Stimulated activated CD4-positive, alpha-beta T cell treated with anti-CD3 and anti-CD28 coated beads, Interleukin-12 subunit alpha, Interleukin-12 subunit beta, amount 100 ng/mL, for 4 hours (primary cell): Measurements from ENCODE around the gene CFAP77.

ENCODE experiments used
- DNase-seq: peaks from one replicate; pipeline ENCODE4 v3.0.0-alpha.2; 2020

Gene CFAP77

GRCh38 chr9:132410642-132411041 is 631 bp downstream of the CFAP77 start:
- DNase-seq, result no peak

- peak; percentile 61 for DNase-seq
These were observed 1.1 kb downstream of the CFAP77 start for GRCh38 chr9:132411091-132411508.

- DNase-seq, result no peak
These were observed 2.1 kb downstream of the CFAP77 start for GRCh38 chr9:132412089-132412488.

GRCh38 chr9:132413926-132414325 is 3.9 kb downstream of the CFAP77 start:
- DNase-seq, result no peak

- DNase-seq, result no peak
These were observed 4.7 kb downstream of the CFAP77 start for GRCh38 chr9:132414731-132415130.

- DNase-seq, result no peak
These were observed 5.2 kb downstream of the CFAP77 start for GRCh38 chr9:132415181-132415580.

- no peak for DNase-seq
These were observed 8.8 kb downstream of the CFAP77 start for GRCh38 chr9:132418726-132419363.

- no peak for DNase-seq
These were observed 12.6 kb downstream of the CFAP77 start for GRCh38 chr9:132422574-132422973.

GRCh38 chr9:132423503-132423902 is 13.5 kb downstream of the CFAP77 start:
- no peak for DNase-seq

- no peak for DNase-seq
These were observed 15.1 kb downstream of the CFAP77 start for GRCh38 chr9:132424857-132425674.

- no peak for DNase-seq
These were observed 15.7 kb downstream of the CFAP77 start for GRCh38 chr9:132425675-132426062.

GRCh38 chr9:132426639-132427414 is 16.8 kb downstream of the CFAP77 start:
- no peak for DNase-seq

GRCh38 chr9:132430998-132431397 is 21.0 kb downstream of the CFAP77 start:
- DNase-seq, result no peak

- no peak for DNase-seq
These were observed 24.9 kb downstream of the CFAP77 start for GRCh38 chr9:132434881-132435280.

GRCh38 chr9:132439153-132439552 is 29.1 kb downstream of the CFAP77 start:
- DNase-seq, result no peak

GRCh38 chr9:132440735-132441134 is 30.7 kb downstream of the CFAP77 start:
- DNase-seq, result no peak

- DNase-seq, result no peak
These were observed 31.4 kb downstream of the CFAP77 start for GRCh38 chr9:132441404-132441803.

- no peak for DNase-seq
These were observed 34.1 kb downstream of the CFAP77 start for GRCh38 chr9:132443951-132444607.

- DNase-seq, result no peak
These were observed 36.9 kb downstream of the CFAP77 start for GRCh38 chr9:132446887-132447286.

- DNase-seq, result no peak
These were observed 37.3 kb downstream of the CFAP77 start for GRCh38 chr9:132447346-132447745.

GRCh38 chr9:132447902-132448301 is 37.9 kb downstream of the CFAP77 start:
- no peak for DNase-seq

- no peak for DNase-seq
These were observed 41.3 kb downstream of the CFAP77 start for GRCh38 chr9:132451276-132451675.

- DNase-seq, result no peak
These were observed 46.2 kb downstream of the CFAP77 start for GRCh38 chr9:132456241-132456640.
